KBM-7 (cell line): Measurements from ENCODE around the gene PSME3.
A peak's percentile ranks its signal among the peaks of the same experiment; 100 is the strongest.

ENCODE experiments used
- DNase-seq: peaks from one replicate; pipeline ENCODE4 v3.0.0-alpha.2; 2015
- in situ Hi-C: fragments of 300-500 bp; cut with MboI; formaldehyde crosslinking; loops from 2 replicates; pipeline ENCODE4 v1.14.3; 2020; ENCODE audit warnings: low sequenced_read_pairs, low pct_unique_long_range_greater_than_20kb, mixed read lengths

PSME3 gene

GRCh38 chr17:42886283-42887176, 53.3 kb downstream of the PSME3 start:
- in situ Hi-C loops: no loop called here
- DNase-seq: peak; percentile 70

- in situ Hi-C loops: no loop called here
Observed at GRCh38 chr17:42889809-42890208, 56.6 kb downstream of the PSME3 start.

GRCh38 chr17:42891539-42892152, 58.4 kb downstream of the PSME3 start:
- no peak for DNase-seq
- in situ Hi-C loops: no loop called here

More at GRCh38 chr17:42889809-42890208, 56.6 kb downstream of the PSME3 start:
- DNase-seq: no peak

GRCh38 chr17:42893359-42893758, 60.2 kb downstream of the PSME3 start:
- peak; percentile 16 for DNase-seq
- in situ Hi-C loops: no loop called here
